BLaER1 treated with 17β-estradiol and CSF1 and Interleukin-3, amounts not matched to agents 10 nM and 100 nM (cell line): ENCODE measurements around the gene ZC3H15.

Source experiments
- H3K27ac ChIP-seq, 11 experiments: shearing (Covaris generic); formaldehyde crosslinking; 2 replicates each; pipeline ENCODE4 v1.8.1; 2022
- H3K27me3 ChIP-seq, 11 experiments: shearing (Covaris generic); formaldehyde crosslinking; 2 replicates each; pipeline ENCODE4 v1.8.1; 2022
- H3K36me3 ChIP-seq, 11 experiments: shearing (Covaris generic); formaldehyde crosslinking; 2 replicates each; pipeline ENCODE4 v1.8.1; 2022
- H3K4me1 ChIP-seq, 10 experiments: shearing (Covaris generic); formaldehyde crosslinking; 2 replicates each; pipeline ENCODE4 v1.8.1; 2022
- H3K4me2 ChIP-seq, 11 experiments: shearing (Covaris generic); formaldehyde crosslinking; 2 replicates each; pipeline ENCODE4 v1.8.1; 2022
- H3K4me3 ChIP-seq, 10 experiments: shearing (Covaris generic); formaldehyde crosslinking; 2 replicates each; pipeline ENCODE4 v1.8.1; 2022
- H3K9ac ChIP-seq, 11 experiments: shearing (Covaris generic); formaldehyde crosslinking; 2 replicates each; pipeline ENCODE4 v1.8.1; 2022
- H3K9me3 ChIP-seq, 11 experiments: shearing (Covaris generic); formaldehyde crosslinking; replicated peaks in 1 of 11; 2 replicates each; pipeline ENCODE4 v1.8.1; 2022
- H4K20me1 ChIP-seq, 11 experiments: shearing (Covaris generic); formaldehyde crosslinking; 2 replicates each; pipeline ENCODE4 v1.8.1; 2022
- Cebpa-rat ChIP-seq, 11 experiments: shearing (Covaris generic); IDR thresholded peaks; 2 replicates each; pipeline ENCODE4 v1.8.1; 2022

The ZC3H15 gene

GRCh38 chr2:186526281-186526680 lies 40.2 kb downstream of the ZC3H15 start:
- no peak for TF ChIP-seq Cebpa-rat (IDR thresholded peaks at IDR 0.05)
- Histone ChIP-seq H3K9me3 (peaks cover 0 to 13% (median 6%) of the 10 kb centered on the region in 11 experiments; a peak in 4 of 22 replicates), H3K4me1 (no peaks in the 10 kb centered on the region), H3K27me3 (no peaks in the 10 kb centered on the region), H3K4me3 (no peak overlapping the region), H3K36me3 (peaks cover 1 to 11% (median 6%) of the 10 kb centered on the region in 11 experiments; a peak in 21 of 22 replicates), H4K20me1 (no peaks in the 10 kb centered on the region; a peak in 1 of 22 replicates), H3K9ac (no peak overlapping the region), H3K4me2 (no peak overlapping the region), H3K27ac (no peak overlapping the region)

GRCh38 chr2:186530314-186530713 lies 44.3 kb downstream of the ZC3H15 start:
- Histone ChIP-seq H3K36me3 (no peaks in the 10 kb centered on the region), H3K27me3 (no peaks in the 10 kb centered on the region), H3K27ac (no peak overlapping the region), H3K9me3 (peaks cover 0 to 13% (median 6%) of the 10 kb centered on the region in 11 experiments; a peak in 4 of 22 replicates), H3K9ac (no peak overlapping the region), H4K20me1 (no peaks in the 10 kb centered on the region), H3K4me1 (no peaks in the 10 kb centered on the region), H3K4me3 (no peak overlapping the region), H3K4me2 (no peak overlapping the region)
- no peak for TF ChIP-seq Cebpa-rat (IDR thresholded peaks at IDR 0.05)

- TF ChIP-seq Cebpa-rat (IDR thresholded peaks at IDR 0.05) = no peak
- Histone ChIP-seq H4K20me1 (no peaks in the 10 kb centered on the region), H3K4me3 (no peak overlapping the region), H3K9me3 (peaks cover 0 to 13% (median 6%) of the 10 kb centered on the region in 11 experiments; a peak in 4 of 22 replicates), H3K27ac (no peak overlapping the region), H3K27me3 (no peaks in the 10 kb centered on the region), H3K4me2 (no peak overlapping the region), H3K4me1 (no peaks in the 10 kb centered on the region), H3K9ac (no peak overlapping the region), H3K36me3 (no peaks in the 10 kb centered on the region)
Observed at GRCh38 chr2:186531257-186531775, 45.3 kb downstream of the ZC3H15 start.

- Histone ChIP-seq H4K20me1 (no peaks in the 10 kb centered on the region), H3K27ac (no peak overlapping the region), H3K4me3 (no peak overlapping the region), H3K4me2 (no peak overlapping the region), H3K9ac (no peak overlapping the region), H3K4me1 (no peaks in the 10 kb centered on the region), H3K36me3 (no peaks in the 10 kb centered on the region), H3K9me3 (0 out of 22 replicates have a peak, but pooled peaks cover 0 to under 1% (median 0%) of the 10 kb centered on the region in 11 experiments), H3K27me3 (no peaks in the 10 kb centered on the region)
- no peak for TF ChIP-seq Cebpa-rat (IDR thresholded peaks at IDR 0.05)
Observed at GRCh38 chr2:186532891-186533290, 46.8 kb downstream of the ZC3H15 start.

- Histone ChIP-seq H3K9ac (no peak overlapping the region), H3K27ac (no peak overlapping the region), H3K4me2 (no peak overlapping the region), H3K27me3 (no peaks in the 10 kb centered on the region), H3K4me3 (no peak overlapping the region), H3K9me3 (no peaks in the 10 kb centered on the region), H4K20me1 (no peaks in the 10 kb centered on the region), H3K4me1 (no peaks in the 10 kb centered on the region), H3K36me3 (no peaks in the 10 kb centered on the region)
- no peak for TF ChIP-seq Cebpa-rat (IDR thresholded peaks at IDR 0.05)
Observed at GRCh38 chr2:186533717-186534116, 47.7 kb downstream of the ZC3H15 start.

- no peaks in the 10 kb centered on the region for H3K36me3 ChIP-seq
- no peak overlapping the region for H3K9ac ChIP-seq
- no peaks in the 10 kb centered on the region for H3K4me1 ChIP-seq
- no peak overlapping the region for H3K27ac ChIP-seq
- H3K4me3 ChIP-seq = no peak overlapping the region
- no peak overlapping the region for H3K4me2 ChIP-seq
- H3K9me3 ChIP-seq = no peaks in the 10 kb centered on the region
- no peaks in the 10 kb centered on the region for H3K27me3 ChIP-seq
- no peaks in the 10 kb centered on the region for H4K20me1 ChIP-seq
- TF ChIP-seq Cebpa-rat (IDR thresholded peaks at IDR 0.05) = no peak
Observed at GRCh38 chr2:186534406-186534805, 48.3 kb downstream of the ZC3H15 start.

- no peak overlapping the region for H3K9ac ChIP-seq
- H3K9me3 ChIP-seq = no peaks in the 10 kb centered on the region
- TF ChIP-seq Cebpa-rat (IDR thresholded peaks at IDR 0.05) = no peak
- H3K27ac ChIP-seq = no peak overlapping the region
- no peak overlapping the region for H3K4me3 ChIP-seq
- H4K20me1 ChIP-seq = no peaks in the 10 kb centered on the region
- no peaks in the 10 kb centered on the region for H3K4me1 ChIP-seq
- no peaks in the 10 kb centered on the region for H3K27me3 ChIP-seq
- no peak overlapping the region for H3K4me2 ChIP-seq
- H3K36me3 ChIP-seq = no peaks in the 10 kb centered on the region
Observed at GRCh38 chr2:186535861-186536260, 49.8 kb downstream of the ZC3H15 start.

- Histone ChIP-seq H3K9ac (no peak overlapping the region), H3K27ac (no peak overlapping the region)
- no peak for TF ChIP-seq Cebpa-rat (IDR thresholded peaks at IDR 0.05)
Observed at GRCh38 chr2:186537019-186537418, 51.0 kb downstream of the ZC3H15 start.

GRCh38 chr2:186540941-186541340 lies 54.9 kb downstream of the ZC3H15 start:
- no peaks in the 10 kb centered on the region for H3K9me3 ChIP-seq
- H3K27me3 ChIP-seq = no peaks in the 10 kb centered on the region
- H3K4me3 ChIP-seq = no peak overlapping the region
- H4K20me1 ChIP-seq = no peaks in the 10 kb centered on the region
- H3K36me3 ChIP-seq = no peaks in the 10 kb centered on the region
- TF ChIP-seq Cebpa-rat (IDR thresholded peaks at IDR 0.05) = no peak
- H3K27ac ChIP-seq = no peak overlapping the region
- no peaks in the 10 kb centered on the region for H3K4me1 ChIP-seq
- H3K4me2 ChIP-seq = no peak overlapping the region
- H3K9ac ChIP-seq = no peak overlapping the region

More at GRCh38 chr2:186537019-186537418, 51.0 kb downstream of the ZC3H15 start:
- H3K4me3 ChIP-seq = no peak overlapping the region
- no peaks in the 10 kb centered on the region for H4K20me1 ChIP-seq
- no peaks in the 10 kb centered on the region for H3K36me3 ChIP-seq
- H3K4me1 ChIP-seq = no peaks in the 10 kb centered on the region
- H3K4me2 ChIP-seq = no peak overlapping the region
- no peaks in the 10 kb centered on the region for H3K9me3 ChIP-seq
- no peaks in the 10 kb centered on the region for H3K27me3 ChIP-seq

- H3K36me3 ChIP-seq = no peaks in the 10 kb centered on the region
- H3K9me3 ChIP-seq = no peaks in the 10 kb centered on the region
- H3K9ac ChIP-seq = no peak overlapping the region
- H3K4me1 ChIP-seq = no peaks in the 10 kb centered on the region
- no peaks in the 10 kb centered on the region for H4K20me1 ChIP-seq
- H3K4me2 ChIP-seq = no peak overlapping the region
- TF ChIP-seq Cebpa-rat (IDR thresholded peaks at IDR 0.05) = no peak
- H3K27me3 ChIP-seq = no peaks in the 10 kb centered on the region
- H3K4me3 ChIP-seq = no peak overlapping the region
- H3K27ac ChIP-seq = no peak overlapping the region
Observed at GRCh38 chr2:186542002-186542401, 55.9 kb downstream of the ZC3H15 start.
